Stimulated activated CD4-positive, alpha-beta T cell treated with anti-CD3 and anti-CD28 coated beads, Interleukin-4, amount 100 ng/mL, for 1 hour (primary cell): Measurements from ENCODE around the gene ZBED5.
"Not testable (repeated sequence)": the region's sequence is repeated elsewhere in the genome, so short reads cannot be mapped to it uniquely, and the experiment has no call there.

Experiments used
- DNase-seq: peaks from one replicate; pipeline ENCODE4 v3.0.0-alpha.2; 2020

The ZBED5 gene

GRCh38 chr11:10836884-10837283 lies 21.0 kb downstream of the ZBED5 start:
- not testable (repeated sequence) for DNase-seq

GRCh38 chr11:10829139-10829538 lies 28.7 kb downstream of the ZBED5 start:
- DNase-seq: no peak

DNA sequence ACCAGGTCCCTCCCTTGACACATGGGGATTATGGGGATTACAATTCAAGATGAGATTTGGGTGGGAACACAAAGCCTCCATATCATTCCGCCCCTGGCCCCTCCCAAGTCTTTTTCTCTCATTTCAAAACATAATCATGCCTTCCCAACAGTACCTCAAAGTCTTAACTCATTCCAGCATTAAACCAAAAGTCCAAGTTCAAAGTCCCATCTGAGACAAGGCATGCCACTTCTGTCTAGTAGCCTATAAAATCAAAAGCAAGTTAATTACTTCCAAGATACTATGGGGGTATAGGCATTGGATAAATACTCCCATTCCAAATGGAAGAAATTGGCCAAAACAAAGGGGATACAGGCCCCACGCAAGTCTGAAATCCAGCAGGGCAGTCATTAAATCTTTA lies 29.5 kb downstream of the ZBED5 start:
- no peak for DNase-seq

DNA sequence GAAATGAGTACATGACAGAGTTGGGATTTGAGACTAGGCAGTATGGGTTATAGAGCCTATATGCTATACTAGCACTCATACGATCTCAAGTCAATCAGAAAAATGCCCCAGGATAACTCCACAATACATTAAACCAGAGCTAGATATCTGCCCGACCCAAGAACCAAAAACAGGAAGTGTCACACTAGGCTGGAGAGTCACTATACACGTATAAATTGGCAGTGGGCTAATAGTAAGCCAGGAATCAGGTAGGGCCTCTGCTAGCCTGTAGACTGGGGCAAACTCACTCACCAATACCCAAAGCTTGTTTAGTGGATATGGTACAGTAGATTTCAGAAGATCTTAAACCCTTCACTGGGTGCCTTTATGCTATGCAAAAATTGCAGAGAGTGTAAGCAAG lies 33.0 kb downstream of the ZBED5 start:
- DNase-seq: no peak

DNA sequence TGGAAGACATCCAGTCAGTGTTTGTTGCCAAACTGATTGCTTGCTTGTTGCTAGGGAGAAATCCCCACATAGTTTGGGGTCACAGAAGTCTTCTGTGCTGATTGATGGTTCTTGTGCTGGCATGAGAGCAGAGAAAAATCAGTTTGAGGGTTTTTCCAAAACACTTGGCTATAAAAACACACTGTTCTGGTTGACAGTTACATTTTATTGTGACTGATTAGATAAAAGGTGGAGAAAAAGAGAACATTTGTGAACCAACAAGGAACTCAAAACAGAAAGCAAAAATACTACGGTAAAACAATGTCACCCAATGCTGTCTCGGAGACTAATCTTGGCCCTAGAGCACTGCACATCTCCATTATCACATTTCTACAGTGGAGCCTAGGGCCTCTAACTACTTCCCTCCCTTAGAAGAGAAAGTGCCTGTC lies 34.7 kb downstream of the ZBED5 start:
- no peak for DNase-seq

DNA sequence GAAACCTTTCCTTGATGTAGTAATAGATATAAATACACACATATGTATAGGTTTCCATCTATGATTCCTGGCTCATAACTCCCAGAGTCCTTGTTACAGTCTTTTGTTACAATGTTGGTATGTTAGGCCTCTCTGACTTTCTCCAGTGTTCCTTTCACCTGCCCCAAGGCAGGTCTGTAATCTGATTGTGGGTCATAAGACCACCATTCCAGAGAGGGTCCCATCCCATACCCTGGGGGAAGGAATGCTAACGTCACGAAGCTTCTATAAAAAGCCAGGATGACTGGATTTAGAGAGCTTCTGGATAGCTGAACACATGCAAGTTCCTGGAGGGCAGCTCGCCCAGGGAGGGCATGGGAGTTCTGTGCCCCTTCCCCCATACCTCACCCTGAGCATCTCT lies 35.4 kb downstream of the ZBED5 start:
- DNase-seq: not testable (repeated sequence)

GRCh38 chr11:10818594-10818993 lies 39.3 kb downstream of the ZBED5 start:
- DNase-seq: no peak

DNA sequence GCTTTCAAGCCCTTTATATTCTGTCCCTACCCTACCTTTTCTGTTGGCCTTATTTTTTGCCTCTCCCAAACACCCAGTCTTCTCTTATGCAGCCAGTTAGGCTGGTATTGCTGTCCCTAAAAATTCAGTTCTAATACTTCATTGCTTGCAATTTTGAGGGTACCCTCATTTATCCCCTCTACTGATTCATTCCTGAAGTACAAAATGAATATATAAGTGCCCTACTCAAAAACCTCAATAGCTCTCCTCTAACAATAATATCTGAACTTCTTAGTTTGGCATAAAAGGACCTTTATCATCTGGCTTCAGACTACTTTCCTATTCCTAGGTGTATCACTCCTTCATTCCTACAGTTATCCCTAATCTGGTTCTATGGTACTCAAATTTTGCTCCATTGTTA lies 43.9 kb downstream of the ZBED5 start:
- DNase-seq: no peak

DNA sequence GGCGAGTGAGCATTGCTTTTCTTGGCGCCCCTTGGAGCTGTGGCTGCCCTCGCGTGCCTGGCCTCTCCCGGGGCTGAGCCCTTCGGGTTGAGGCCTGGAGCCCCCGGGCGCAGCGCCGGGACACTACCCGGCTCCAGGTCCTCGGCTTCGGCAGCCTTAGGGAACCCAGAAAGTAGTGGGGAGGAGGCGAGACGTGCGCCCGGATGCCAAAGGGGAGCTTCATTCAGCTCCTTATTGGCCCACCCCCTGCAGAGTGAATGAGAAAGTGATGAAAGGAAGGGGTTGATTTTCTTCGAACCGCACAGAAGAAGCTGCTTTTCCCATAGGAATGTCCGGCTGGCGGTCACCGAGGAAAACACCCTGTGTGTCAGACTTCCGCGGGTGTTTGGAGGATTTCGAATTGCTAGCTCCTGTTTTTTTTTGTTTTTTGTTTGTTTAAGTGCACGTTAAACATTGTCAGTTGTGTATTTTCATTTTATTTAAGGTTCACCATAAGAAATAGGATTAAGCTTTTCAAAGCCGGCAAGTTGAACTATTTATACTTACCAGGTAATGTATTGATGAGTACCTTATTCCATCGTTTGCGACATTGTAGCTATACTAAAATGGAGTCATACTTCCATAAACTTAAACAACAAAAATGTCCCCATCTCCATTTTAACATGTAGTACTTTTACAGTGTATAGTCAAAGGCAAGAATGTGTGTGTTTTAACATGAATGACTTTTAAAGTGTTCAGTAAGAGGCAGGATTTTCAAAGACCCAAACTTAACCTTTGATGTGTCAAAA lies 48.3 kb downstream of the ZBED5 start:
- DNase-seq: peak; percentile 51

- peak; percentile 97 for DNase-seq
Observed at GRCh38 chr11:10808553-10809372, 49.1 kb downstream of the ZBED5 start, which contains the start of gene EIF4G2. EIF4G2 (minus strand) TSS chr11:10808926.

DNA sequence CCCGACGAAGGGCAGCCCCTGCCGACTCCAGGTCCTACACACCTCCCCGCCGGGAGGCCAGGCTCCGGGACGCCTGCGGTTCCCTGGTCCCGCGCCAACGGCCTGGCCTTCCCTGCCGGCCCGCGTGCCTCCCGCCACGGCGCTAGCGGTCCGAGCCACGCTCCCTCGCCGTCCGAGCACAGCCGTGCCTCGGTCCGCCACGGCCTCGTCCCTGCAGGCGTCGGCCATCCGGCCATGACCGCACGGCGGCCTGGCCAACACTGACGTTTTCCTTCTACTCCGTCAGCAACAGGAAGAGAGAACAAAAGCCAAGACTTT lies 49.7 kb downstream of the ZBED5 start:
- no peak for DNase-seq

- DNase-seq: peak; percentile 52
Observed at GRCh38 chr11:10807493-10808234, 50.2 kb downstream of the ZBED5 start.

DNA sequence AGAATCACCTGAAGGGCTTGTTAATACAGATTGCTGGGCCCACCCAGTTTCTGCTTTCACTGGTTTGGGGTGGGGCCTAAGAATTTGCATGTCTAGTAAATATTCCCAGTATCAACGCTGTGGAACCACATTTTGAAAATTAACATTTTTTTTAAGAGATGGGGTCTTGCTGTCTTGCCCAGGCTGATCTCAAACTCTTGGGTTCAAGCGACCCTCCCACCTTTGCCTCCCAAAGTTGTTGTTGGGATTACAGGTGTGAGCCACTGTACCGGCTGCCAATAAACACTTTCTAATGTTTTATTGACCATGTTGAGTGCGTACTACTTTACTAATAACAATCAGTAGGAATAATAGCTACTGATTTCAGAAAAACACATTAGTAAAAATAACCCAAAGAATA lies 51.6 kb downstream of the ZBED5 start:
- DNase-seq: no peak

- DNase-seq: no peak
Observed at GRCh38 chr11:10805741-10806140, 52.1 kb downstream of the ZBED5 start.

GRCh38 chr11:10803676-10804075 lies 54.2 kb downstream of the ZBED5 start:
- DNase-seq: no peak
